MCF 10A (cell line): ENCODE results near the gene AKR7A2. TPM values are rescaled to one million over a fixed set of nuclear protein-coding genes. Genes with fewer than 3 reads are reported as not detected.
"Not testable (repeated sequence)": the region's sequence is repeated elsewhere in the genome, so short reads cannot be mapped to it uniquely, and the experiment has no call there.

Experiments used
- BruUV-seq: library from RNA; stranded (reverse); fragments of 400-500 nt; replicated peaks from 2 replicates; lab custom pipeline; 2021; lab: Mats Ljungman, UMichigan
- CTCF ChIA-PET: fragments of 300-600 bp; sonication (Branson Sonifier 250); formaldehyde crosslinking; extraction: SDS; loops from one replicate; lab custom pipeline; 2021; ENCODE audit warnings: antibody characterized with exemption, inconsistent platforms; lab: Yijun Ruan, JAX
- POLR2A ChIA-PET: fragments of 300-600, 350-650 bp; sonication (Branson Sonifier 250); formaldehyde crosslinking; extraction: SDS; loops from one replicate; lab custom pipeline; 2020; ENCODE audit warnings: antibody characterized with exemption, inconsistent platforms; lab: Yijun Ruan, JAX
- DNase-seq: peaks from one replicate; pipeline ENCODE4 v3.0.0-alpha.2; 2018; ENCODE audit not compliant: unreplicated experiment
- H3K27ac Mint-ChIP-seq: one replicate; pipeline ENCODE4 v1.8.0; 2022; ENCODE audit warnings: mild to moderate bottlenecking, low read depth, mixed read lengths; ENCODE audit not compliant: unreplicated experiment
- H3K27me3 Mint-ChIP-seq: one replicate; pipeline ENCODE4 v1.8.0; 2022; ENCODE audit warnings: mixed read lengths; ENCODE audit not compliant: insufficient read depth, unreplicated experiment
- H3K36me3 Mint-ChIP-seq: one replicate; pipeline ENCODE4 v1.8.0; 2022; ENCODE audit warnings: mild to moderate bottlenecking, moderate library complexity, mixed read lengths; ENCODE audit not compliant: insufficient read depth, unreplicated experiment
- H3K4me1 Mint-ChIP-seq: one replicate; pipeline ENCODE4 v1.8.0; 2022; ENCODE audit warnings: mixed read lengths; ENCODE audit not compliant: insufficient read depth, unreplicated experiment
- H3K4me3 Mint-ChIP-seq: one replicate; pipeline ENCODE4 v1.8.0; 2022; ENCODE audit warnings: mild to moderate bottlenecking, moderate library complexity, mixed read lengths; ENCODE audit not compliant: unreplicated experiment
- H3K9me3 Mint-ChIP-seq: one replicate; pipeline ENCODE4 v1.8.0; 2022; ENCODE audit warnings: mixed read lengths; ENCODE audit not compliant: unreplicated experiment
- CTCF ChIP-seq: fragments of 200-600 bp; IDR thresholded peaks from one replicate; pipeline ENCODE4 v1.8.0; 2022; ENCODE audit warnings: antibody characterized with exemption, mild to moderate bottlenecking; ENCODE audit not compliant: unreplicated experiment
- intact Hi-C: fragments of 100-400 bp; cut with micrococcal nuclease; formaldehyde crosslinking; loops from 2 replicates; pipeline ENCODE4 v1.14.1; 2022
- total RNA-seq: library from RNA; stranded (reverse); gene quantifications from 2 replicates; pipeline ENCODE4 v1.2.3, GENCODE V29; 2022

AKR7A2 gene
- total RNA-seq, 1 experiment from 2014 or later: 28.7 TPM

- no peak overlapping the region for H3K27ac Mint-ChIP-seq
Observed at GRCh38 chr1:19287436-19288185, 24.3 kb downstream of the AKR7A2 start.

GRCh38 chr1:19285807-19286206 lies 26.1 kb downstream of the AKR7A2 start:
- H3K27ac Mint-ChIP-seq, H3K36me3 Mint-ChIP-seq, H3K4me1 Mint-ChIP-seq, H3K9me3 Mint-ChIP-seq, CTCF ChIA-PET, DNase-seq, BruUV-seq, intact Hi-C loops, POLR2A ChIA-PET, H3K27me3 Mint-ChIP-seq, H3K4me3 Mint-ChIP-seq: not testable (repeated sequence)

More at GRCh38 chr1:19287436-19288185, 24.3 kb downstream of the AKR7A2 start:
- no peak for TF ChIP-seq CTCF
- intact Hi-C loops: no loop called here
- BruUV-seq: no TSS peak
- no peak for DNase-seq
- ChIA-PET CTCF (no interaction called here), POLR2A (interaction anchor here (0.6 kb wide), 1 partner anchor 1098 kb away, joined by 3 read pairs; no protein-coding TSS in a partner anchor)
- Mint-ChIP-seq H3K4me3 (no peak overlapping the region), H3K27me3 (no peaks in the 10 kb centered on the region), H3K4me1 (no peaks in the 10 kb centered on the region), H3K9me3 (peaks cover 8% of the 10 kb centered on the region), H3K36me3 (peaks cover 6% of the 10 kb centered on the region)

GRCh38 chr1:19285366-19285765 lies 26.6 kb downstream of the AKR7A2 start:
- H3K9me3 Mint-ChIP-seq, POLR2A ChIA-PET, H3K36me3 Mint-ChIP-seq, BruUV-seq, H3K4me3 Mint-ChIP-seq, intact Hi-C loops, H3K27ac Mint-ChIP-seq, DNase-seq, H3K27me3 Mint-ChIP-seq, H3K4me1 Mint-ChIP-seq: not testable (repeated sequence)
- CTCF ChIA-PET: interaction anchor here (0.7 kb wide), 1 partner anchor 133 kb away, joined by 3 read pairs; no protein-coding TSS in a partner anchor

- Mint-ChIP-seq H3K27ac (no peak overlapping the region), H3K36me3 (peaks cover 6% of the 10 kb centered on the region), H3K4me1 (no peaks in the 10 kb centered on the region), H3K27me3 (no peaks in the 10 kb centered on the region), H3K4me3 (no peak overlapping the region), H3K9me3 (no peaks in the 10 kb centered on the region)
- DNase-seq: no peak
- CTCF ChIA-PET: interaction anchor here (0.7 kb wide), 1 partner anchor 133 kb away, joined by 3 read pairs; no protein-coding TSS in a partner anchor
- POLR2A ChIA-PET: no interaction called here
- intact Hi-C loops: no loop called here
- no peak for TF ChIP-seq CTCF
- no TSS peak for BruUV-seq
Observed at GRCh38 chr1:19284881-19285280, 27.1 kb downstream of the AKR7A2 start.

GRCh38 chr1:19283891-19284290 lies 28.1 kb downstream of the AKR7A2 start:
- BruUV-seq: no TSS peak
- H3K27ac Mint-ChIP-seq: no peak overlapping the region
- H3K36me3 Mint-ChIP-seq: peaks cover 6% of the 10 kb centered on the region
- H3K9me3 Mint-ChIP-seq: no peaks in the 10 kb centered on the region
- ChIA-PET CTCF (interaction anchor here (0.7 kb wide), 1 partner anchor 9 kb away, joined by 3 read pairs; no protein-coding TSS in a partner anchor), POLR2A (interaction anchor here (0.6 kb wide), 1 partner anchor 10 kb away, joined by 4 read pairs; no protein-coding TSS in a partner anchor)
- intact Hi-C loops: no loop called here
- TF ChIP-seq CTCF: no peak
- no peak for DNase-seq
- no peaks in the 10 kb centered on the region for H3K27me3 Mint-ChIP-seq
- H3K4me1 Mint-ChIP-seq: no peaks in the 10 kb centered on the region
- no peak overlapping the region for H3K4me3 Mint-ChIP-seq
